GM12878 (cell line): Measurements from ENCODE around the gene UQCRFS1. TPM values are rescaled to one million over a fixed set of nuclear protein-coding genes. Genes with fewer than 3 reads are reported as not detected.

Experiments used
- ATAC-seq: fragments of 200-7000 bp; cut with Tn5 transposase; 3 replicates; pipeline ENCODE4 v1.9.1; 2020; ENCODE audit warnings: mild to moderate bottlenecking, moderate library complexity
- BruUV-seq: library from RNA; stranded (reverse); fragments of 400-500 nt; replicated peaks from 2 replicates; lab custom pipeline; 2021; lab: Mats Ljungman, UMichigan
- CTCF ChIA-PET: fragments of 300-600 bp; sonication (Branson Sonifier 250); formaldehyde crosslinking; extraction: SDS; loops from one replicate; lab custom pipeline; 2021; ENCODE audit warnings: inconsistent platforms; lab: Yijun Ruan, JAX
- POLR2A ChIA-PET: fragments of 350-600 bp; formaldehyde crosslinking; extraction: SDS; loops from one replicate; lab custom pipeline; 2021; ENCODE audit warnings: inconsistent platforms; lab: Charles Lee
- RAD21 ChIA-PET: fragments of 300-600 bp; sonication (Branson Sonifier 250); formaldehyde crosslinking; loops from one replicate; lab custom pipeline; 2023; ENCODE audit warnings: antibody characterized with exemption; ENCODE audit not compliant: unreplicated experiment; lab: Charles Lee
- SMC1A ChIA-PET: fragments of 300-600 bp; sonication (Branson Sonifier 250); formaldehyde crosslinking; loops from one replicate; lab custom pipeline; 2023; ENCODE audit not compliant: unreplicated experiment, uncharacterized antibody; lab: Charles Lee
- DNase-seq: peaks from one replicate; pipeline ENCODE4 v3.0.0-alpha.2; 2011; ENCODE audit warnings: low read depth, low spot score
- FAIRE-seq: peaks from 3 replicates; lab custom pipeline; 2011; peaks lifted over from hg19 to GRCh38; lab: Jason Lieb, UNC
- H2AFZ ChIP-seq: 2 replicates; pipeline ENCODE4 v1.6.0; 2011; ENCODE audit warnings: low read depth, low read length, control low read depth; ENCODE audit not compliant: control insufficient read depth
- H3K27ac ChIP-seq: 2 replicates; pipeline ENCODE4 v1.5.1; 2011; ENCODE audit warnings: control low read depth; ENCODE audit not compliant: control insufficient read depth, insufficient read depth
- H3K27me3 ChIP-seq, 2 experiments: replicated peaks in 1 of 2; 2 replicates each; pipeline versions ENCODE4 v1.6.0 to v1.6.1; 2011; ENCODE audit warnings: low read length in 1 of 2; ENCODE audit not compliant: control insufficient read depth in 2 of 2, insufficient read depth in 2 of 2
- H3K36me3 ChIP-seq, 2 experiments: 2 replicates each; pipeline ENCODE4 v1.5.1; 2011; ENCODE audit warnings: low read length in 1 of 2; ENCODE audit not compliant: control insufficient read depth in 2 of 2, insufficient read depth in 2 of 2
- H3K4me1 ChIP-seq: 2 replicates; pipeline ENCODE4 v1.6.1; 2011; ENCODE audit warnings: mild to moderate bottlenecking, low read length, moderate library complexity, mixed read lengths; ENCODE audit not compliant: control insufficient read depth, insufficient read depth
- H3K4me2 ChIP-seq: 2 replicates; pipeline ENCODE4 v1.6.0; 2011; ENCODE audit warnings: control low read depth; ENCODE audit not compliant: control insufficient read depth, insufficient read depth
- H3K4me3 ChIP-seq: fragments of 200-600 bp; sonication (generic); 2 replicates; pipeline ENCODE4 v1.5.1; 2016
- H3K79me2 ChIP-seq: 2 replicates; pipeline ENCODE4 v1.6.0; 2011; ENCODE audit warnings: low read length; ENCODE audit not compliant: control insufficient read depth, insufficient read depth
- H3K9ac ChIP-seq: 2 replicates; pipeline ENCODE4 v1.8.0; 2011; ENCODE audit warnings: low read length, control low read depth, mixed read lengths; ENCODE audit not compliant: control insufficient read depth, insufficient read depth
- H3K9me3 ChIP-seq: replicated peaks from 3 replicates; pipeline ENCODE4 v1.5.1; 2011; ENCODE audit warnings: mild to moderate bottlenecking, low read length; ENCODE audit not compliant: control insufficient read depth, insufficient read depth
- H4K20me1 ChIP-seq: 2 replicates; pipeline ENCODE4 v1.6.0; 2011; ENCODE audit not compliant: control insufficient read depth, insufficient read depth
- BACH1 ChIP-seq: fragments of 450-650 bp; IDR thresholded peaks from 2 replicates; pipeline ENCODE4 v1.6.1; 2017; ENCODE audit warnings: mild to moderate bottlenecking, borderline replicate concordance
- BRCA1 ChIP-seq: IDR thresholded peaks from 2 replicates; pipeline ENCODE4 v1.6.1; 2011; ENCODE audit warnings: low read depth, low read length, improper control_type of control experiment
- CEBPB ChIP-seq, 2 experiments: fragments of 150-350 bp in 1 of 2; IDR thresholded peaks; 2 replicates each; pipeline ENCODE4 v1.6.1; 2012 to 2014; ENCODE audit warnings: low read depth in 2 of 2, low read length in 2 of 2, borderline replicate concordance in 1 of 2, inconsistent platforms in 1 of 2
- CHD1 ChIP-seq: IDR thresholded peaks from 2 replicates; pipeline ENCODE4 v1.6.1; 2012; ENCODE audit warnings: low read depth, low read length, improper control_type of control experiment
- CREM ChIP-seq: IDR thresholded peaks from 2 replicates; pipeline ENCODE4 v1.6.1; 2014; ENCODE audit warnings: antibody characterized with exemption, low read depth
- ESRRA ChIP-seq: IDR thresholded peaks from 2 replicates; pipeline ENCODE4 v1.6.1; 2012; ENCODE audit warnings: mild to moderate bottlenecking, low read length, improper control_type of control experiment
- NR2C1 ChIP-seq: fragments of 450-650 bp; IDR thresholded peaks from 2 replicates; pipeline ENCODE4 v1.6.1; 2017; ENCODE audit warnings: antibody characterized with exemption, mild to moderate bottlenecking, moderate library complexity
- SREBF2 ChIP-seq: IDR thresholded peaks from 2 replicates; pipeline ENCODE4 v1.6.1; 2012; ENCODE audit warnings: mild to moderate bottlenecking, low read length
- TCF3 ChIP-seq: IDR thresholded peaks from 2 replicates; pipeline ENCODE4 v1.6.1; 2012; ENCODE audit warnings: low read depth, mild to moderate bottlenecking, low read length, borderline replicate concordance; ENCODE audit not compliant: insufficient read depth
- USF1 ChIP-seq: IDR thresholded peaks from 2 replicates; pipeline ENCODE4 v1.6.1; 2011; ENCODE audit warnings: borderline replicate concordance, low read depth, mild to moderate bottlenecking, moderate library complexity, mixed read lengths, low read length; ENCODE audit not compliant: insufficient read depth; ENCODE audit errors: extremely low read length
- ZBED1 ChIP-seq: IDR thresholded peaks from 2 replicates; pipeline ENCODE4 v1.6.1; 2016; ENCODE audit warnings: borderline replicate concordance
- ZNF687 ChIP-seq: fragments of 450-650 bp; IDR thresholded peaks from 2 replicates; pipeline ENCODE4 v1.6.1; 2017; ENCODE audit warnings: mild to moderate bottlenecking, moderate library complexity
- WGBS: methylation state at CpG from one replicate; pipeline ENCODE4 v1.1.6; 2016; ENCODE audit warnings: low lambda C conversion rate; ENCODE audit not compliant: insufficient replicate concordance, insufficient coverage; ENCODE audit errors: missing lambda C conversion rate; 5-methylcytosine and 5-hydroxymethylcytosine counted together
- in situ Hi-C: fragments of 300-500 bp; cut with MboI; formaldehyde crosslinking; loops from 9 replicates; pipeline ENCODE4 v1.14.3; 2018; ENCODE audit warnings: mixed read lengths
- intact Hi-C: fragments of 100-400 bp; cut with micrococcal nuclease; formaldehyde crosslinking; loops from one replicate; pipeline ENCODE4 v1.14.2; 2022; ENCODE audit not compliant: unreplicated experiment
- polyA plus RNA-seq, 11 experiments: library from polyadenylated mRNA; depleted of rRNA in 4 of 11; unstranded in 6 of 11; stranded (reverse) in 5 of 11; fragments of >200 nt; fragmentation: Nextera tagmentation in 4 of 11; fragmentation: Illumina TruSeq in 1 of 11; extraction: Ambion mirVana in 4 of 11; extraction: Trizol in 1 of 11; gene quantifications; 1 replicate in 1 of 11; 2 replicates in 10 of 11; pipeline versions ENCODE4 v1.2.1 to v1.2.3, GENCODE V29; 2011 to 2016; ENCODE audit warnings: inconsistent platforms in 2 of 11, missing spikeins in 2 of 11, low read depth in 1 of 11
- total RNA-seq, 4 experiments: library from RNA; depleted of rRNA in 3 of 4; stranded (reverse); fragments of >200 nt in 3 of 4; fragmentation: Illumina TruSeq in 1 of 4; extraction: Trizol in 1 of 4; gene quantifications; 2 replicates each; pipeline versions ENCODE4 v1.2.1 to v1.2.3, GENCODE V29; 2013 to 2021

Gene UQCRFS1
- total and polyA plus RNA-seq, 10 of the 15 experiments (the other 5 are each of a cell fraction or from before 2014, with no cell fraction given): 9.3 to 125 (median 67.9) TPM

GRCh38 chr19:29191005-29191404, 21.9 kb downstream of the UQCRFS1 start:
- TF ChIP-seq BRCA1 (no peak), CREM (no peak), ESRRA (no peak), CHD1 (no peak), NR2C1 (no peak), ZBED1 (no peak), CEBPB (IDR thresholded peaks at IDR 0.05; ENCODE audit: borderline replicate concordance in 1 of 2, low read depth in 2 of 2, low read length in 2 of 2) (no peak), SREBF2 (no peak), ZNF687 (no peak), TCF3 (no peak), BACH1 (no peak), USF1 (no peak)
- ATAC-seq: no peak
- no peak overlapping the region for H3K9ac ChIP-seq
- no peak overlapping the region for H3K27ac ChIP-seq
- ChIA-PET RAD21 (no interaction called here), CTCF (no interaction called here), SMC1A (no interaction called here), POLR2A (no interaction called here)
- H3K4me1 ChIP-seq: no peaks in the 10 kb centered on the region
- no peaks in the 10 kb centered on the region for H3K27me3 ChIP-seq
- WGBS: 40% methylated on average over 8 of the region's 8 CpGs
- no peaks in the 10 kb centered on the region for H3K36me3 ChIP-seq
- H3K4me3 ChIP-seq: no peak overlapping the region
- no TSS peak for BruUV-seq
- no peak overlapping the region for H3K4me2 ChIP-seq
- H4K20me1 ChIP-seq: no peaks in the 10 kb centered on the region
- in situ Hi-C loops: no loop called here
- intact Hi-C loops: no loop called here
- H3K79me2 ChIP-seq: no peaks in the 10 kb centered on the region
- no peaks in the 10 kb centered on the region; the same call in 1 of the 3 replicates for H3K9me3 ChIP-seq
- DNase-seq: no peak
- H2AFZ ChIP-seq: no peak overlapping the region
- FAIRE-seq: no peak
